ENCODE data around the gene SVIP.

SVIP gene, protein sequence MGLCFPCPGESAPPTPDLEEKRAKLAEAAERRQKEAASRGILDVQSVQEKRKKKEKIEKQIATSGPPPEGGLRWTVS

DNA sequence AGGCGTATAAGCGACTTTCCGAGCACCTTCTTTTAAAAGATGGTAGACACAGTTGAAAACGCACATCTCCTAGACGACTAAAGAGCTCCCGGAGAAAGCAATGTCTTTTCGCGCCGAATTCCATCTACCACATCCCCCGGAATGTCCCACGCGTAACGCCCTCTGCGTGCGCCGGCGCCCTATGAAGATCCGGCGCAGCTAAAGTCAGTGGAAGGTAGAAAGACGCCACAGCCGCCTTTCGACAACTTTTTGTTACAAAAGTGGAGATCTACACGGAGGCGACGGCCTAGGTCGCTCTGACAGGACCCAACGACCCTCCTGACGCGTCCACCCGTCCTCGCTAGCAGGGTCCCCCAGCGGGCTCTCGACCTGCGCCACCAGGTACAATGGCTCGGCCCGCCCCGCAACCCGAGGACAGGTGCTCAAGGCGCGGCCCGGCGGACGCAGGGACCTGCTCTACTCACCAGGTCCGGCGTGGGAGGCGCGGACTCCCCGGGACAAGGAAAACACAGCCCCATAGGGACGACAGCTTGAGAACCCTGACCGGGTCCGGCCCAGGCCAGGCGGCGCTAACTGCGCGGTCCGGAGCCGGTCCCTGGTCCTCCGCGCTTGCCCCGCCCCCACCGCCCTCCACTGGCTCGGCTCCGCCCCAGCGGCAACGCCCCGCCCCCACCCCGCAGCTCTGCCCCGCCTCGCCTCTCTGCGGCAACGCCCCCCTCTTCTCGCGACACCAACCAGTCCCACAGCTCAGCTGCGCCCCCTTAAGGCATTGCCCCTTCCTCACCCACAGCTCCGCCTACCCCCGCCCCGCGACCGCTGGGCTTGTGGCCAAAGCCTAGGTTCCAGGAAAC lies at the start of gene SVIP:
Gene SVIP, minus strand, starts transcription at position 571 of the 851 bp plus-strand sequence. Its CDS starts 53 bp downstream, at position 518.
- peak; percentile 97 for DNase-seq (ENCODE audit: low spot score)

DNA sequence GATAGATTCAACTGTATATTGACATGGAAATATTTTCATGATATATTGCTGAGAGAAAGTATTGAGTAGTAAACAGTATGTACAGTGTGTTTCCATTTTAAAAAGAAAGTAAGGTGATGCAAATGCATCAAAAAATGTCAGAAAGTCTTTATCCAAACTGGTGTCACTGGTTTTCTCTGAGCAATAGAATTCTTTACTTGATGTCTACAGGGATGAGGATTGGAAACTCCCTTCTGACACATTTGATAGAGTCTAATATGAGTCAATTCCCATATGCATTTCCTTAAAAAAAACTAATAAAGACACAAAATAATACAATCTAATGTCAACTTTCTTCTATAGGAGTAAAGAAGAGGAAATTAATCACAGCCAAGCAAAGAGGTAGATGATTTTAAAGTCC lies 49.0 kb upstream of the SVIP start:
- no peak for DNase-seq (ENCODE audit: low spot score)

DNA sequence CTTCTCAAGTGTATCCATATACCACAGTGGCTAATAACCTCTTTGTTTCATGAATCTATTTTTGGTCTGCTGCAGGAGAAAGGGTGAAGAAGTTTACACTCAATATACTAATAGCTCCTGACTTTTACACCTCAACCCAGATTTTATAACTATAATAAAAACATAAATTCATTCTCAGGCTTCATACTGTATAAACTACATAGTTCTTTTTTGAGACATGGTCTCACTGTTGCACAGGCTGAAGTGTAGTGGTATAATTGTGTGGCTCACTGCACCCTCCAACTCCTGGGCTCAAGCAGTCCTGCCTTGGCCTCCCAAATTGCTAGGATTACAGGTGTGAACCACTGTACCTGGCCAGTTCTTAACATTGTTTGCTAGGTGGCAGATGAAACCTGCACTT lies 48.4 kb upstream of the SVIP start:
- DNase-seq (ENCODE audit: low spot score), result no peak

DNA sequence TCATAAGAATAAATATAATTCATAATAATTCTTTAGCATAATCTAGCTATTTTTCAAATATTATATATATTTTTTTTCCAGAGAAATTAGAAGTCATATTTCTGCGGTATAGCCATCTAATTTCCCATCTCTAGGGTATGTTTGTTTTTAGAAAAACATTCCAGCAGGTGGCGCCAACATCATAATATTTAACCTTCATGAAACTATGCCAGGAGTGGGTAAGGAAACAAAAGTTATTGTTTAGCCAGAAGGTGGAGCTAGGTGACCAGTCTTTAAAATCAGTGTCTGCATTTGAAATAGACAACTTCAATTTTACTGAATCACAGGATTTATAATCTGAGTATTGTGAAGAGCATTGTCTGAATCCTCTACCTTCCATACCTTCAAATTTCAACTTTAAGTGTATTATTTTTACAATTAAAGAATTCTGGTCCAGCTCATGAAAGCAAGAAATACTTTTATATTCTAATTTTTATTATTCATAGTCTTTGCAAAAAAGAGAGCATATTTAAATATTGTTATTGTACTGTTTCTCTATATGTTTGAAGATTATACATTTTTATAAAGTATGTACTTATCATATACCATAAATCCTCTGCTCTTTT lies 46.4 kb upstream of the SVIP start:
- peak; percentile 84 for DNase-seq (ENCODE audit: low spot score)

DNA sequence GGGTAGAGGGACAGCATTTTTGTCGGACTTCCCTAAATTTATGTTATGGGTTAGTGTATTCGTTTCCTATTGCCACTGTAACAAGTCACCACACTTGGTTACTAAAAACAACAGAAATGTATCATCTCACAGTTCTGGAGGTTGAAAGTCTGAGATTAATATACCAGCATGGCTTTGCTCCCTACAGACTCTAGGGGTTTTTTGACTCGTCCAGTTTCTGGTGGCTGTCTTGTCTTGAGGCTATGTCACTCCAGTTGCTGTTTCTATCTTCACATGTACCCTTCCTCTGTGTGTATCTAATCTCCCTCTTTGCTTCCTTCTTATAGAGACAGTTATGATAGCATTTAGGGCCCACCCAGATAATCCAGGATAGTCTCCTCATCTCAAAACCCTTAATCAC lies 39.7 kb upstream of the SVIP start:
- no peak for DNase-seq (ENCODE audit: low spot score)

DNA sequence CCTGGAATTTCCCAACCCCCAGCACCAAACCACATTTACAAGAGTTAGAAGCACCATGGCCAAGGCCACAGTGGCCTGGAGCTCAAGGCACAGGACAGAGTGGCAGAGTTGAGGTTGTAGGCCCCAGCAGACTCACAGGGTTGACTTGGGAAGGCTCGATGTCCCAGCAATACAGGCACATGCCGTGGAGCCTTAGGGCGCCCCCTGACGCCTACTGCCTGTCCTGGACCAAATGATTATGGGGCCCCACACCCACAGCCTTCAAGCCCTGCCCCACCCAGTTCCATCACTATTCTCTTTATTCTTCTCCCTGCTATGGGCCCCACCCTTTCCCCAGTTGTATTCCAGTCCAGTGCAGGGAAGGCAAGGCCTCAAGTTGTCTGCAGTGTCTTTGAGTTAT lies 30.6 kb upstream of the SVIP start, which contains the start of gene CCDC179:
Gene CCDC179, minus strand, starts transcription at position 234 of the 400 bp plus-strand sequence. Its CDS starts 53 bp downstream, at position 181.
- no peak for DNase-seq (ENCODE audit: low spot score)

DNA sequence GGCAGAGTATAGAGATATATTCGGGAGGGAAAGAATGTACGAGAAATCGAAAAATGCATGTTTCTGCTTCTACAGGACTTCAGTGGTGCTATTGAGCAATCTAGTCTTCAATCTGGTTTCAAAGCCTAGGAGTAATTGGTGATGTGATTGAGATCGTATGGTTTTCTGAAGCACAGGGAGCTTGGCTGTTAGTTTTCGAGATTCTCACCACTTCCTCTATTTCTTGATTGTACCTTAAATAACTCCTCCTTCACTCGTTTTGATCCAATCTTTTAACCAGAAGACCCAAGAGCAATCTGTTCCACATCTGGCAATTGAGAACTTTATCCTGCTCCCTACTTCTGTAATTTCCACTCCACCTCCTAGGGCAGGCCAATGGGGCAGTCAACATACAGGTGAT lies 30.2 kb upstream of the SVIP start:
- DNase-seq (ENCODE audit: low spot score), result no peak

DNA sequence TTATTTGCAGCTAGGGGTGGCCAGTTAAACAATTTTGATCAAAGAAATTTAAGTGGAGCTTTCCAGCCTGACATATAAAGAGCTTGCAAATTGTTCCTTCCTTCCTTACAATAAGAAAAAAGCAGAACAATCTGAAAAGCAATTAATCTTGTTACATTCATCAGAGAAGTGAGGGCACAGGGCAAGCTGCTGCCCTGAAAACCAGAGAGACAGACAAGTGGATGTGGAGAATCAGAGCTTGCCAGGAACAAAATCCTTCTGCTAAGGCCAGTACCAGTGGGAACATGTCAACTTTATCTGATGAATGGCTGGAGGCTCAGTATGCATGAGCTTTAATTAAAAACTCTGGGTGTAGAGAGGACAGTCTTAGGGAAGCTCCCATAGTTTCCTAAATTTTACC lies 21.9 kb upstream of the SVIP start:
- no peak for DNase-seq (ENCODE audit: low spot score)

DNA sequence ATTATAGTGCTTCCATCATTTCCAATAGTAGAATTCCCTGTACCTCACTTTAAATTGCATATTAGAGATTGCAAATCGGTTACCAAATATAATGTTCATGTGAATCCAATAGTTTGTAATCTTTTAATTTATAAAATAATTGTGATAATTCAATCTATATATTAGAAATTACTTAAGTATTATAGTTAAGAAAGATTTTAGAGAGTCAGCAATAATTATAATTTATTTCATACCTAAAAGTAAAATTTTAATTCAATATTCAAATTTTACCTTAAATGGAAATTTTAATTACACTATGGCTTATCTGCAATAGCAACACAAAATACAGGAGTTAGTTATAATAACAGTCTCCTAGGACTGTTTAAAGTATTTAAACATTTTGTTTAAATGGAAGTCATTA lies 17.1 kb upstream of the SVIP start:
- DNase-seq (ENCODE audit: low spot score), result no peak

DNA sequence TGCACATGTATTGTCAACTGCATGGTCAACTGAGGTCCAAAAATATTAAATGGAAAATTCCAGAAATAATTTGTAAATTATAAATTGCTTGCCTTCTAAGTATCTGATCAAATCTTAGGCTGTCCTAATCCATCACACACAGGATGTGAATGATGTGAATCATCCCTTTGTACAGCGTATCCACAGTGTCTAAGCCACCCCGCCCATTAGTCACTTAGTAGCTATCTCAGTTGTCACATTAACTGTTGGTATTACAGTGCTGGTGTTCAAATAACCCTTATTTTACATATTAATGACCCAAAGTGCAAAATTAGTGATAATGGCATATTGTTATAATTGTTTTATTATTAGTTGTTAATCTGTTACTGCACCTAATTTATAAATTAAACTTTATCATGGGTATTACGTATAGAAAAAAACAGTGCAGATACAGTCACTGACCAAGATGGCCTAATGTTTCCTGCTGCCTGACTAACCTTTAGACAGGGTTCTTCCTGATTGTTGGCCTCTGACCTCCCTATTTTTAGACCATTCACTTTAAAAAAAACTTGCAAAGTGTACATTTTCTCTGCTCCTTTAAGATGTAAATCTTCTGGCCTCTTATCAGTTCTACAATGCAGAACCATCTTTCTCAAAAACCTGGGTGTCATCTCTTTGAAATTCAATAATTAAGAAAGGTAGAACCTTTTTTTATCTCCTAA lies 2.9 kb upstream of the SVIP start:
- DNase-seq (ENCODE audit: low spot score), result peak; percentile 24

DNA sequence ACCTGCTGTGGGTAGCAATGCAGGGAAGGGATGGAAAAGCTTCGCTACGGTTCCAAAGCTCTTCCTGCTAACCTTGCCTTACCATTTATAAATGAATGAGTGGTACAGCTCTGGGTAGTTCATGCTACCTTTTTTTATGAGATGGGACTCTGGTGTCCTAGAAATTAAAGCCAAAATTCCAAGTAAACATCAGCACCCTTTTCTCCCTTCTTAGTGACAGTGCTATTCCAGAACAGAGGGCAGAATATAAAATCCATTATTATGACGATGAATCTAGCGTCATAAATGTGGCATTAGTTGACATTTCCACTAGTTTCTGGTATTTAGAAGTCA lies 447 bp upstream of the SVIP start:
- no peak for DNase-seq (ENCODE audit: low spot score)

DNA sequence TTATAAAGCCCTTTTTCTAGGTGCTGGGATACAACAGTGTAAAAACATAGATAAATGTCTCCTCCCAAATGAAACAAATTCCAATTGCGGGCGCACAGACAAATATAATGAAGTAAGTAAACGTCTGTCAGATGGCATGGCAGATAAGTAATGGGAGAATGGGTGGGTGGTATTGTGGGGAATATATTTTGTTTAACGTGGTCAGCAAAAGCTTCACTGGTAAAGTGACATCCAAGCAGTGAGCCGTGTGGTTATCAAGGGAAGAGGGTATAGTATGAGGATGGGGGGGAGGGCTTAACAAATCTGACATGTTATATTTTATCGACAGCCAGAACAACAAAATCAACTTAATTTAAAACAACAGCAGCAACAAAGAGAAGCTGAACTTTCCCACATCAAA lies 1.2 kb downstream of the SVIP start:
- no peak for DNase-seq (ENCODE audit: low spot score)

DNA sequence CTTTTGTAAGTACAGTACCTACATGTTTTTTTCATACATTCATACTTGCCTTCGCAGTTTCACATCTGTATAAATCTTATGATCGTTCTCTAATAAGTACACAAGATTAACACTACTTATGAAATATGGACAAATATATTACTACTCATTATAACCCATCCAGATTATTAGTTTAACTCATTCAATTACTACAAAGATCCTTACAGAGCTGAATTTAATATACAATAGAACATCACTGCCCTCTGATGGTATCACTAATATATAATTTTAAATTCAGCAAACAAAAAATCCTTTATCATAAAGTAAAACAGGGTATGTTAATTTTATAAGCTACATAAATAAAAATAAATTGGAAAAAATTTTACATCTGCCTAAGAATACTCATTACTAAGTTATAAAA lies 7.4 kb downstream of the SVIP start:
- DNase-seq (ENCODE audit: low spot score), result no peak

DNA sequence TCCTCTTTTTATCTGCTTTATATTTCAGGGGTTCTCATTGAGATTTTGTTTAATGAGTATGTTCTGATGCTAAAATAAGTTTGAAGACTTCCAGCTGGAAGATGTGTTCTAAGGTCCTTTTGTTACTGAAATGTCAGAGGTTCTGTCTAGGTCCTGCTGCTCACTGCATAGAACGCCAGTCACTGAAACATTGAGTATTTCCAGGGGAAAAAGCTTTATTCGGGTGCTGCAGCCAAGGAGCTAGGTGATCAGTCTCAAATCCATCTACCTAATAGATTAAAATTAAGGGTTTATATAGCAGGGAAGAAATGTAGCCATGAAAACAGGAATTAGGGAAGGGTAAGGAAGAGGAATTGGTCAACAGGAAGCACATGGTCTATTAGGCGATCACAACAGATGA lies 19.7 kb downstream of the SVIP start:
- no peak for DNase-seq (ENCODE audit: low spot score)

DNA sequence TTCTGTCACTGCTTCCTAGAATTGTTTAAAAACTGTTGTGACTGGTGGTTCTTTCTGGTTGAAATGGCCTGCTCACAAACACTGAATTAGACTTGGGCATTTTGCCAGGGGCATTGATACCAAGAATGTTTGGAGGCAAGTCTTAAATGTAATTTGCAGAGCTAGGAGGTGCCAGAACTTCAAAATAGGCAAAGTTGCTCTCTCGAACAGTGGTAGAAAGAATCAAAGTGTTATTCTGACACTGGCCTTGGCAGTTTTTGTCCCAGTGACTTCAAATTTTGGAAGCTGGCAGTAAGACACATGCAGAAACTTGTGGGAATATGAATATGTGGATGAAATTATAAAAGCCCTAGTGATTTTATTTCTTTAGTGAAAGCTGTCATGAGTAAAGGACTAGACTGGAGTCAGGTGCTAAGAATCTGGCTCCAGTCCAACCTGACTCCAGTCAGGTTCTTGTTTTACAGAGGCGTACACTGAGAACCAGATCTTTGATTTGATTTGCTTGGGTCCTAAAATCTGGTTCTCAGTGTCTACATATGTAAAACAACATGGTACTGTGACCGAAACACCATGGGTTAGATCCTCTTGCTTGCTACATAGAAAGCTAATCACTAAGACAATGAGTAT lies 20.9 kb downstream of the SVIP start:
- DNase-seq (ENCODE audit: low spot score), result peak; percentile 24

DNA sequence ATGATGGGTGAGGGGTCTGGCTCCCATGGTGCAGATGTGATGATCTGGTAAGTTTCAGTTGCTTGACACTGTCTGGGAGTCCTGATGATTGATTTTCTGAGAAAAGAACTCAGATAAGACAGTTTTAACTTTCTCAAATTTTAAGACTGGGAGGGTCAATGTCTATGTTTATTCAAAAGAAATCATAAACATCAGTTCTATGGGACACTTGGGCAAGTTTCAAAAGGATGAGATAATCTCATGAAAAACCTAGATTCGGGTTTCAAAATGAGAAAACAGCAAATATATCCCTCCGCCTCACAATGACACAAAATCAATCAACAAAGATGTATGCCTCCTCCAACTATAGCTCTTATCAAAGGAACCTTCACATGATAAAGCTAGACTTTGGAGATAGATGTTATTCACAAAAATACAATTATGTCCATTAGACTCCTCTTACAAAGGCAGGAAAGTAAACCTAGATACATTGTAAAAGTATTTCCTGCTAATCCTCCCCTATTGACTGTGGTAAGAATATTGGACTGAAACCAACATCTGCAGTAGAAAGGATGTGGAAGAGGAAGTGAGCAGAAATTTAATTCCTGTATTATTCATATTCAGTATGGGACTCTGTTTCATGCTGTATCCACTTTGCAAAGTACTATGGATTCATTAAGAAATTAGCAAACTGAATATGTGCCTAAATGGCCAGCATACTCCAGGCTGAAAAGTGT lies 21.6 kb downstream of the SVIP start:
- no peak for DNase-seq (ENCODE audit: low spot score)

DNA sequence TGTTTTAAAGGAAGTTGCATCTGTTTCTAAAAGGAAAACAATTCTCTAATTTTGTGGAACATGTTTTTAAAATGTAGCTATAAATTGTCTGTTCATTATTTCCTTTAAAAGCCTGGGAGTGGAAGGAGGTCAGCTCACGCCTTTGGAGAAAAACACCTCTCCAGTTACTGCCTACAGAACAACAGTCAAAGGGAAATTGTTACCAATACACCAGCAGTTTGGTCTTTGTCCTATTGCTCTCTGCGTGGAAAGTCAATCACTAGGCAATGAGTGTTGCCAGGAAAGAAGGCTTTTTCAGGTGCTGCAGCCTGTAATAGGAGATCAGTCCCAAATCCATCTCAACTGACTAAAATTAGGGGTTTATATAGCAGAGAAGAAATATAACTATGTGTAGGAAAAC lies 22.2 kb downstream of the SVIP start:
- no peak for DNase-seq (ENCODE audit: low spot score)

DNA sequence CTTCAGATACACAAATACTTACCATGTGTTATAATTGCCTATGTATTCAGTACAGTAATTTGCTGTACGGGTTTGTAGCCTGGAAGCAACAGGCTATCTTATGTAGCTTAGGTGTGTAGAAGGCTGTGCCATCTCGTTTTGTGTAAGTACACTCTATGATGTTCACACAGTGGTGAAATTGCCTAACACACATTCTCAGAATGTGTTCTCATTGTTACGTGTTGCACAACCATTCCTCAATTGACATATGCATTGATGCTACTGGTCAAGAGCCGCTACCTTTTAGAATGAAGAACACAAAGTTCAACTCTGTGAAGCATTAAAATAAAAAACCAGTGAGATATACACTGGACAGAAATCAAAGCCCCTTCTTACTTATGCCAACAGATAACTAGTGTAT lies 26.7 kb downstream of the SVIP start:
- DNase-seq (ENCODE audit: low spot score), result no peak

DNA sequence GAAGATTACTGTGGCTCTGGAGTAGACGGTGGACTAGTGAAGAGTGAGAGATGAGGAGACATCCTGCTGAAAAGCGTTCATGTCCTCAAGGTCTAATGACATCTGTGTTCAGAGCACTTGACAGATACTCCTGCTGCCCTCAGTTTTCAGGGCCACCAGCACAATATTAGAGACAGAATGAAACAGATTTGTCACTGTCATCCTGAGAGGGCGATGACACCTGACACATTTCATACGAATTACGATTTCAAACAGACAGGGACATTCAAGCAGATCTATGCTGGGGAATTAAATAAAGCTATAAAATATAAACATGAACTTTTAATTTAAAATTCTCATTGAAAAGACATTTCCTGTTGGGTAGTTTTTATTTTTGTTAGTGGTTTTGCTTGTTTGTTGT lies 29.1 kb downstream of the SVIP start:
- DNase-seq (ENCODE audit: low spot score), result no peak

DNA sequence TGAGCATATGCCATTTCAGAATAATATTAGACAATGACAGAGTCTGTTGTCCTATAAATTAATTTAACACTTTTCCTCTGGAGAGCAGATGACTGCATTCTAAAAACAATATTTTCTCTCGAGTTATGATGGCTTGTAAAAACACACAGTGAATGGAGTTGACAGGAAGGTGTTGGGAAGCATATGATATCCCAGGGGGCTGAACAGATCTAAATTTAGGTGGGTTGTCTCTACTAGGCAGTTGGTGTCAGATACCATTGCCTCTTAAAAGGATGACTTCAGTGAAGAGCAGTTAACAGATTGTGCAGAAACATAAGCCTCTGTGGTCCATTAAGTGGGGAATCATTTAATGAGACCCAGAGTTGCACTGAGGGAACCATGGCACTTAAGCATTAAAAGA lies 30.7 kb downstream of the SVIP start:
- no peak for DNase-seq (ENCODE audit: low spot score)

DNA sequence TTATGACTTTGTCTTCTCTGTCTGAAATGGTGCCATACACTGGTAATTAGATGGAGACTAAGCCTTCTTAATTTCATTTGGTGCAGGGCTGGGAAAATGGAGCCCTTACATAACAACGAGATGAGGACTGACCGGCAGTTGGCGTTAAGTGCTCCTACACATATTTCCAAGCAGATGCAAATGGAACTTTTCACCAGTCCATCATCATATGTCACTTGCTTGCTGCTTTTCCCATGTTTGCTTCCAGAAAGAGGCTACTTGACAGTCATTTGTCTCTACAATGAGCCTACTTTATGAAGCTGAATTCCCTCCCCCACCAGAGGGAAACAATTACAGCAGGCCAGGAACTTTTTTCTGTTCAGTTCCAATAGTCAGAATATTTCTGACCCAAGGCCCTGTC lies 32.6 kb downstream of the SVIP start:
- DNase-seq (ENCODE audit: low spot score), result peak; percentile 26

DNA sequence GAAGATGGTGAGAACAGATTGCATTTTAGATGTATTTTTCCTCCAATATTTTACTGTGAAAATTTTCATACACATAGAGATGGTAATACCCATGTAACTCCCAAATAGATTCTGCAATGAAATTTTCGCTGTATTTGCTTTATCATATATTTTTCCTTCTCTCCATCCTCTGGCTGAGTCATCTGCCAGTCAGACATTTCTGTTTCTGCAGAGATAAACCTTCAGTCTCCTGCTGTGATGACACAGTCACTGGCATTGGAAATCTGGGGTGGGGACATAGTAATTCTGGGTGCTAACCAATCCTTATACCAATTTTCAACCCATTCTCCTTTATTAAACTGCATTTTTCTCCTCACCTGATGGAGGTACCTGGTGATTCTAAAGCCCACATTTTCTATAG lies 33.7 kb downstream of the SVIP start:
- no peak for DNase-seq (ENCODE audit: low spot score)
